SK-N-MC (cell line): ENCODE data around the gene CDK9.

ENCODE experiments used
- DNase-seq: peaks from one replicate; pipeline ENCODE4 v3.0.0-alpha.2; 2011; ENCODE audit warnings: low read depth, low spot score
- H3K27ac ChIP-seq: fragments of 200-600 bp; sonication (generic); 2 replicates; pipeline ENCODE4 v1.5.1; 2016; ENCODE audit warnings: mixed run types
- H3K36me3 ChIP-seq: fragments of 200-600 bp; sonication (generic); 2 replicates; pipeline ENCODE4 v1.6.1; 2017; ENCODE audit warnings: antibody characterized with exemption, low read length, mixed read lengths; ENCODE audit not compliant: insufficient read depth
- H3K4me3 ChIP-seq: fragments of 200-600 bp; sonication (generic); 2 replicates; pipeline ENCODE4 v1.5.1; 2016
- H3K9ac ChIP-seq: fragments of 200-600 bp; sonication (generic); 2 replicates; pipeline ENCODE4 v1.8.0; 2017; ENCODE audit warnings: mixed run types, mixed read lengths; ENCODE audit not compliant: insufficient read length
- H3K9me3 ChIP-seq: fragments of 200-600 bp; sonication (generic); 2 replicates; pipeline ENCODE4 v1.6.1; 2017; ENCODE audit warnings: low read depth, mild to moderate bottlenecking, antibody characterized with exemption, low read length, moderate library complexity, mixed read lengths
- EZH2 ChIP-seq: fragments of 200-600 bp; sonication (generic); IDR thresholded peaks from one replicate; pipeline ENCODE4 v1.6.1; 2017; ENCODE audit warnings: antibody characterized with exemption
- FOXP2 ChIP-seq: optimal IDR thresholded peaks from 2 replicates; pipeline ENCODE3; 2011; ENCODE audit warnings: mild to moderate bottlenecking, moderate library complexity; ENCODE audit not compliant: insufficient read depth; ENCODE audit errors: extremely low read length, control extremely low read depth
- POLR2AphosphoS5 ChIP-seq: IDR thresholded peaks from 2 replicates; pipeline ENCODE4 v1.6.1; 2012; ENCODE audit warnings: mild to moderate bottlenecking, low read depth, low read length, borderline replicate concordance

The CDK9 gene

GRCh38 chr9:127781806-127782205 lies 4.0 kb upstream of the CDK9 start:
- Histone ChIP-seq H3K36me3 (no peaks in the 10 kb centered on the region), H3K4me3 (no peak overlapping the region), H3K9me3 (no peaks in the 10 kb centered on the region), H3K27ac (no peak overlapping the region), H3K9ac (no peak overlapping the region)
- no peak for TF ChIP-seq EZH2
- DNase-seq = no peak

GRCh38 chr9:127783111-127784008 lies 2.5 kb upstream of the CDK9 start:
- no peak for DNase-seq
- no peak overlapping the region for H3K4me3 ChIP-seq
- no peak overlapping the region for H3K27ac ChIP-seq

GRCh38 chr9:127785023-127785932 lies 556 bp upstream of the CDK9 start:
- no peaks in the 10 kb centered on the region for H3K9me3 ChIP-seq
- DNase-seq = no peak
- no peak overlapping the region for H3K9ac ChIP-seq
- H3K36me3 ChIP-seq = peaks cover 34% of the 10 kb centered on the region
- no peak overlapping the region for H3K27ac ChIP-seq
- TF ChIP-seq POLR2AphosphoS5 (no peak), FOXP2 (no peak), EZH2 (no peak)
- H3K4me3 ChIP-seq = peak overlapping the region; percentile 84

More at GRCh38 chr9:127783111-127784008, 2.5 kb upstream of the CDK9 start:
- Histone ChIP-seq H3K36me3 (peaks cover 15% of the 10 kb centered on the region), H3K9ac (no peak overlapping the region), H3K9me3 (no peaks in the 10 kb centered on the region)
- TF ChIP-seq EZH2 (no peak), POLR2AphosphoS5 (no peak), FOXP2 (no peak)

GRCh38 chr9:127786773-127787104 lies 905 bp downstream of the CDK9 start:
- H3K27ac ChIP-seq = 0 out of 2 replicates have a peak overlapping the region, but pooled peaks have one; percentile 65
- no peak for TF ChIP-seq FOXP2
- TF ChIP-seq EZH2 = no peak
- no peak for TF ChIP-seq POLR2AphosphoS5
- H3K9ac ChIP-seq = peak overlapping the region; percentile 84
- no peaks in the 10 kb centered on the region for H3K9me3 ChIP-seq
- H3K4me3 ChIP-seq = peak overlapping the region; percentile 84
- H3K36me3 ChIP-seq = peaks cover 48% of the 10 kb centered on the region
- no peak for DNase-seq

- H3K27ac ChIP-seq = no peak overlapping the region
- TF ChIP-seq EZH2 (no peak), FOXP2 (no peak), POLR2AphosphoS5 (no peak)
- DNase-seq = no peak
- H3K36me3 ChIP-seq = peaks cover 54% of the 10 kb centered on the region
- H3K9me3 ChIP-seq = no peaks in the 10 kb centered on the region
- H3K4me3 ChIP-seq = no peak overlapping the region
- H3K9ac ChIP-seq = no peak overlapping the region
Measured at GRCh38 chr9:127788337-127789011, 2.6 kb downstream of the CDK9 start.

- TF ChIP-seq POLR2AphosphoS5 = no peak; the same call in 1 of the 2 replicates
Measured at GRCh38 chr9:127789179-127789578, 3.3 kb downstream of the CDK9 start.

GRCh38 chr9:127790094-127790855 lies 4.4 kb downstream of the CDK9 start:
- no peak overlapping the region for H3K27ac ChIP-seq
- H3K9ac ChIP-seq = no peak overlapping the region
- H3K36me3 ChIP-seq = peaks cover 54% of the 10 kb centered on the region
- H3K4me3 ChIP-seq = no peak overlapping the region
- no peak for DNase-seq
- no peaks in the 10 kb centered on the region for H3K9me3 ChIP-seq
- TF ChIP-seq FOXP2 = no peak

More at GRCh38 chr9:127789179-127789578, 3.3 kb downstream of the CDK9 start:
- H3K9ac ChIP-seq = no peak overlapping the region
- H3K27ac ChIP-seq = no peak overlapping the region
- DNase-seq = no peak
- H3K9me3 ChIP-seq = no peaks in the 10 kb centered on the region
- H3K4me3 ChIP-seq = no peak overlapping the region
- H3K36me3 ChIP-seq = peaks cover 54% of the 10 kb centered on the region

GRCh38 chr9:127791085-127791484 lies 5.3 kb downstream of the CDK9 start:
- no peak overlapping the region for H3K4me3 ChIP-seq
- no peak for DNase-seq
- peaks cover 54% of the 10 kb centered on the region for H3K36me3 ChIP-seq
- H3K27ac ChIP-seq = no peak overlapping the region
- no peaks in the 10 kb centered on the region for H3K9me3 ChIP-seq
- TF ChIP-seq FOXP2 (no peak), POLR2AphosphoS5 (no peak), EZH2 (no peak)
- no peak overlapping the region for H3K9ac ChIP-seq
